GM18951 (cell line): ENCODE measurements around the gene GTPBP4.

Experiments used
- POLR2A ChIP-seq: IDR thresholded peaks from 4 replicates; pipeline ENCODE4 v1.6.1; 2011; ENCODE audit warnings: mild to moderate bottlenecking; ENCODE audit not compliant: insufficient read length, insufficient read depth; ENCODE audit errors: extremely low read depth
- in situ Hi-C: fragments of 300-500 bp; cut with MboI; formaldehyde crosslinking; loops from one replicate; pipeline ENCODE4 v1.12.0; 2022; ENCODE audit warnings: low sequenced_read_pairs, mixed read lengths, inconsistent platforms; ENCODE audit not compliant: unreplicated experiment

GTPBP4 gene

DNA sequence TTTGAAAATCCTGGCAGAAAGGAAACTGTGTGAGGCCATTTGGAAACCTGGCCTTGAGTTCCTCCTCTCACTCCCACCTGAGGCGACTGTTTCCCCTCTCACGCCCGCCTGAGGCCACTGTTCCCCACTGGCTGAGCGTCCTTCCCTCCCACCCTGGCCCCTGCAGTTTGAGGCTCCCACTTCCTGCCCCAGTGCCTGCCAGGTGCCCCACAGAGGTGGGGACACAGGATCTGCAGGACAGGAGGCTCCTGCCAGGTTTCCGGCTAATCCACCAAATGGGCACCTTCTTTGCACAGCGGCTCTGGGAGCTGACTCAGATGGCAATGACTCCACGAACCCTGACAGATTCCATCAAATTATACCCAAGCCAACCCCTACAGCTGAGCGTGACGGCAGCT lies 32.4 kb upstream of the GTPBP4 start:
- in situ Hi-C loops = no loop called here
- no peak for TF ChIP-seq POLR2A

DNA sequence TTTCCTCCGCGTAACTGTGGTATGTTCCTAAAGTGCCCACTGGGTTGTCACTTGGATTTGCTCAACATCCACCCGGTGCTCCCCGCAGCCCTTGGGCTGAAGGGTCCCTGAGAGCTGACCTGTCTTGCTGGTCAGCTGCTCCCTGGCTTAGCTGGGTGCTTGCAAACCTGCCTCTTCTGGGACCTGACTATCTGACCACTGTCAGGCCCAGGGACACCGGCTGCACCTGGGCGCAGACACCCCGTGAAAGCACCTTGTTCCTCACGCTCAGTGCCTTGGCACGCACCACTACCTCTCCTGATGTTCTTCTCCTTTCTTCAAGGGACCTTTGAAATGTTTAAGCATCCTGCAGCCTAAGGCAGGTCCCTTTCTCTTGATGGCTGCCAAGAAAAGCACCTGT lies 30.1 kb upstream of the GTPBP4 start:
- in situ Hi-C loops = no loop called here

DNA sequence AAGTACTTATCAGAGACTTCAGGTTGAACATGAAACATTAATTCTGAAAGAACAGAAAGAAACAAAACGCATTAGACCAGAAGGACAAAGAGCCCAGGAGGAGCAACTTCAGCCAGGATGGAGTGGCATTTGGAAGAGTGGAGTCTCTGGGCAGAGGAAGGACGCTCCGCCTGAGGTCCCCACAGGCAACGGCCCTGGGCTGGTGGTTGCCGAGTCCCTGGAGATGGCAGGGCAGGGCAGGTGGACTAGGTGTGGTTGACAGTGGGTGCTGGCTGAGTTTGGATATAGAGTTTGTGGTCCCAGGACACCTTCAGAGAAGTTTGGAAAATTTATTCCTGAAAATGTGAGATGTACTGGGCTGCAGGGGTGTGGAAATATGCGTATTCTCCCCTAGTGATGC lies 29.4 kb upstream of the GTPBP4 start:
- TF ChIP-seq POLR2A = no peak

More for the DNA sequence above, 30.1 kb upstream of the GTPBP4 start:
- no peak for TF ChIP-seq POLR2A

DNA sequence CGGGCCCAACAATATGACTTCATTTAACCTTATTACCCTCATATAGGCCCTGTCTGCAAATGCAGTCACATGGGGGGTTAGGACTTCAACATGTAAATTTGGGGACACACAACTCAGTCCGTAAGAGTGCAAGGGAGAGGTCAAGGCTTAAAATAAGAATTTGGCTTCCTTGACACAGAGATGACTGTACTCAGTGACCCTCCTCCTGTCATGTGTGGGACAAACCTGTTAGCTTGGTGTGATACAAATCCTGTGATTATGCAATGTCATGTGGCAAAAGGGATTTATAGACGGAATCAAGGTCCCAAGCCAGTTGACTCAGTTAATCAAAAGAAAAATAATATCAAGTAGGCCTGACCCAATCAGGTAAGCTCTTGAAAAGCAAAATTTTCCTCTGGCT lies 25.9 kb upstream of the GTPBP4 start:
- TF ChIP-seq POLR2A = no peak
- in situ Hi-C loops = no loop called here

More for the DNA sequence above, 29.4 kb upstream of the GTPBP4 start:
- in situ Hi-C loops = no loop called here

DNA sequence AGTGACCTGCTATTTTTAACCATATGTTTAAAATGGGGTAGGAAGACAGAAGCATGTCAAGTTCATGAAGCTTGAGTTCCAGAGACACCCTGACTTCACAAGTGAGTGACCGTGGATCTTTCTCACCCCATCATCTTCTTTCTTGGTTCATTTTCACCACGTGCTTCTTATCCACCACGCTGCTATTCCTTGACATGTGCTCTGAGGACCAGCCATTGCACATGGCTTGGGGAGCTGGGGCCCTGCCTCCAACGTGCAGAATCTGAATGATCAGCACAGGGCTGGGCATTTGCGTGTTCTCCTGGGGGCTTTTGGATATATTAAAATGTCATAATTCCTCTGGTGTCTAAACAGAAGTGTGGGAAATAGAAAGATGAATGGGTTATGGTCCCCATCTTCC lies 25.0 kb upstream of the GTPBP4 start:
- TF ChIP-seq POLR2A = no peak
- in situ Hi-C loops = no loop called here

DNA sequence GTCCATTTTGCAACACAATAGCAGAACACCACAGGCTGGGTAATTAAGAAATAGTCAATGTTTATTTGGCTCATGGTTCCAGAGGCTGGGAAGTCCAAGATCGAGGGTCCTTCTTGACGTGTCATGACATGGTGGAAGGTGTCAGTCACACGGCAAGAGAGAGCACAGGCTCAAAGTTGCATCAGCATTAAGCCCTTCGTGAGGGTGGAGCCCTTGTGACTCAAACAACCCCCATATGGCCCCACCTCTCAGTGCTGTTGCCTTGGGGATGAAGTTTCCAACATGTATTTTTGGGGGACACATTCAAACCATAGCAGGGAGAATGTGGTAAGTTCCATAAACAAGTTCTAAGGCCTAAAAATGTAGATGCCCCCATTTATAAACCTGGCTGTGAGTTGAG lies 24.6 kb upstream of the GTPBP4 start:
- no peak for TF ChIP-seq POLR2A
- in situ Hi-C loops = no loop called here

DNA sequence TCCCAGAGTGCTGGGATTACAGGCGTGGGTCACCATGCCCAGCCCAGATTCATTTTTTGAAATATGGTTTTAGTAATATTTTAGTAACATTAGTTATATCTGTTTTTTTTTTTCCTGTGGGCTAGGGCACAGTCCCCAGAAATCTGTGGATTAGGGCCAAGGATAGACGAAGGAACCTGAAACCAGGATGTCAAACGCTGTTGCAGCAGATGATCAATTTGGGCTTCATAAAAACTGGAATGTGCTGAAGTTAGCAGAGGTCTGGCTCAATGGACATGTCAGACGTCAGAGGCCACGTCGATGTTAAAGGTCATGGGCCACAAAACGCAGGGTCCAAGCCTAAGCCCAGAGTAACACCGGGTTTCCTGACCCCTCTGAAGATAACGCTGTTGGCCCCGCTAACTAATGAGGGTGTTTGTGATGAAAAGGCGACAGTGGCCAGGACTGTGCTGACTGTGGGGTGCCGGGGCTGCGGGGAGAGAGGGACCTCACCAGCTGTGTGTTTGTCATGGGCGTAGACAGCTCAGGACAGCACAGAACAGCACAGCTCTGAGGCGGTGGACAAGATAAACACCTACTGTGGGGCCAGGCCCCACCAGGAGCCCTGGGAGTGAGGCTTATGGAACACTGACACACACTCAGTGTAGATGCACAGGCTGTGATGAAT lies 23.8 kb upstream of the GTPBP4 start:
- no peak for TF ChIP-seq POLR2A

DNA sequence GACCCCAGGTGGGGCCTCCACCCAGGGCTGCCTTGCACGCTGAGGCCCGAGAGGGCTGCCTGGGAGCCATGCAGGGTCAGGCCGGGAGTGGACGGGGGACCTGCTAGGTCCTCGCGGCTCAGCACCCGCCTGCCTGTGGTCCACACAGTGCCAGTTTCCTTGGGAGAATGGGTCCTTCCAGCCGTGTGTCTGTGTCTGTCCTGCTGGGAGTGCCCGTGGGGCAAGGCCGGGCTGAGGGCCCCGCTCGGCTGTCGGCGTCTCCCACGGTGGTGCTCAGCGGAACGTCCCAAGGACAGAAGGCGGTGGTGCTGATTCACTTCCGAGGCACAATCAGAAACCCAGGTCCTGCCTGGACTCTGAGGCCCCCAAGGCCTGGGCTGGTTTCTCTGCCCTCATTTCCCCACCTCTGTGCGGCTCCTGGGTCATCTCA lies 23.2 kb upstream of the GTPBP4 start:
- no peak for TF ChIP-seq POLR2A
- in situ Hi-C loops = no loop called here

More for the DNA sequence above, 23.8 kb upstream of the GTPBP4 start:
- in situ Hi-C loops = no loop called here

DNA sequence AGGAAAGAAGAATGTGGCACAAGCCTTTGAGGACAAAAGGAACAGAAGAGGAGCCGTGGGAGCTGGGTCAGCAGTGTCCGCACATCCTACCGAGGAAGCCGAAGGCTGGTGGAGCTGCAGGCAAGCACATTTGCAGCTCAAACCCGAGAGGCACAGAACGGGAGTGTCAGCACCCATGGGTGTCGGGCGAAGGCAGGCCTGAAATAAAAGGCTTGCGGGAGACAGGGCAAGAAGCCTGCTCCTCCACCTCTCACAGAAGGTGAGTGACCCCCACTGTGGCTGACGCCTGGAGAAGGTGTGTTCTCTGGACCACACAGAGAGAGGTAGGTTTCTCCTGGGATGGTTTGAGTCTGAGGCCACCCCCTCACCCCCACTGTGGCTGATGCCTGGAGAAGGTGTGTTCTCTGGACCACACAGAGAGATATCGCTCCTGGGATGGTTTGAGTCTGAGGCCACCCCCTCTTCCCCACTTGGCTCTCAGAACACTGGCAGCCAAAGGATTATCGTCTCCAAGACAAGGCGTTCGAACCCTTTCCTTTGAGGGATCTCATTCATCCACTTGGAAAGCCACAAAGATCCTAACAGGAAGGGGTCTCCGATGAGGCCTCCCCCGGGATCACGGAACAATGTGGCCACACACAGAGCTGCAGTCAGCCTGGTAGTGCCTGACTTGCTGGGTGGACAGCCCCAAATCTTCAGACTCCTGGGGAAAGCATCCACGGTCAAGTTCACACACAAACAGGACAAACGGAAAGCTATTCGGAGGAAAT lies 21.6 kb upstream of the GTPBP4 start:
- TF ChIP-seq POLR2A = no peak
- in situ Hi-C loops = no loop called here

DNA sequence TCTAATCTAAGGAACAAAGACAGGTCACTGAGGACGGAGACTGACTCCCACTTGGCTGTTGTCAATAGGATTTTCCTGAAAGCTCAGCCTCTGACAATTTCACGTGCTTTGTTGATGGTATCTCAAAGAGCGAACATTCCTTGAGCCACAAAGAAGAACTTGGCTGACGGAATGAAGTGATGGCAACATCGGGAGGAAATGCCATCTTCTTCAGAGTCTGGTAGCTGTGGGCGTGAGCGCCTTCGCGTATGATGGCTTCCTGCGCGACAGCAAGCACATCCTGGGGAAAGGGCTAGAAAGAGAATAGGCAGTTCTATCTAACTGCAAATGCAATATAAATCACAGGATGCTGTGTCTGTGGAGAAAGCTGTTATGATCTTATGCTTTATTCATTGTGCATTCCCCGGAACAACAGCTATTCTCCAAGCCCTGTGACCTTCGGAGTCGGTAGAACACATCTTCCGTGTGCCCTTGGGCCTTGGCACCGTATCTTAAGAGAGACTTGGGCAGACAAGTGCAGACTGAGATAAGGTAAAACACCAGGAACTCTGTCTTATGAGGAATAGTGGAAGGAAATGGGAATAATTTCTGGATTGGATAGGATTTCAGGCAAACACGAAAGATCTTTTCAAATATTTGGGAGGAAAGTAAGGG lies 19.6 kb upstream of the GTPBP4 start:
- in situ Hi-C loops = no loop called here
- TF ChIP-seq POLR2A = no peak

DNA sequence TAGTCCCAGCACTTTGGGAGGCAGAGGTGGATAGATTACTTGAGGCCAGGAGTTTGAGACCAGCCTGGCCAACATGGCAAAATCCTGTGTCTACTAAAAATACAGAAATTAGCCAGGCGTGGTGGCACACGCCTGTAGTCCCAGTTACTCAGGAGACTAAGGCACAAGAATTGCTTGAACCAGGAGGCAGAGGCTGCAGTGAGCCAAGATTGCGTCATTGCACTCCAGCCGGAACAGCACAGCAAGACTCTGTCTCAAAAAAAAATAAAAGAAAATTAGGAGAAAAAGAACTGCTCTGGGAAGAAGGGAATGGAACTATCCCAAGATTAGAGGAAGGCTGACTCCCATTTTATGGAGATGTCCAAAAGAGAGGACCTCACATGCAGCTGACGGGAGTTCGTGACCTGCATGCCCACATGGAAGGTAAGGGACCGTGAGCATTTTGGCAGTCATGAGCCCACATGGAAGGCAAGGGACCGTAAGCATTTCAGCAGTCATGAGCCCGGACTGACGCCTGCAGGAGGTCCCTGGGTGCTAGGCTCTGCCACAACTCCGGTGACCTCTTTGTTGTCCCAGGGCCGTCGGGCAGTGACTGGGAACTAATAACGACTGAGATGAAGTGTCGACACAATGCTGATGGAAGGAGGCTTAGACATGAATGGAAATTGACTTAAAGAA lies 18.6 kb upstream of the GTPBP4 start:
- no peak for TF ChIP-seq POLR2A
- in situ Hi-C loops = no loop called here

DNA sequence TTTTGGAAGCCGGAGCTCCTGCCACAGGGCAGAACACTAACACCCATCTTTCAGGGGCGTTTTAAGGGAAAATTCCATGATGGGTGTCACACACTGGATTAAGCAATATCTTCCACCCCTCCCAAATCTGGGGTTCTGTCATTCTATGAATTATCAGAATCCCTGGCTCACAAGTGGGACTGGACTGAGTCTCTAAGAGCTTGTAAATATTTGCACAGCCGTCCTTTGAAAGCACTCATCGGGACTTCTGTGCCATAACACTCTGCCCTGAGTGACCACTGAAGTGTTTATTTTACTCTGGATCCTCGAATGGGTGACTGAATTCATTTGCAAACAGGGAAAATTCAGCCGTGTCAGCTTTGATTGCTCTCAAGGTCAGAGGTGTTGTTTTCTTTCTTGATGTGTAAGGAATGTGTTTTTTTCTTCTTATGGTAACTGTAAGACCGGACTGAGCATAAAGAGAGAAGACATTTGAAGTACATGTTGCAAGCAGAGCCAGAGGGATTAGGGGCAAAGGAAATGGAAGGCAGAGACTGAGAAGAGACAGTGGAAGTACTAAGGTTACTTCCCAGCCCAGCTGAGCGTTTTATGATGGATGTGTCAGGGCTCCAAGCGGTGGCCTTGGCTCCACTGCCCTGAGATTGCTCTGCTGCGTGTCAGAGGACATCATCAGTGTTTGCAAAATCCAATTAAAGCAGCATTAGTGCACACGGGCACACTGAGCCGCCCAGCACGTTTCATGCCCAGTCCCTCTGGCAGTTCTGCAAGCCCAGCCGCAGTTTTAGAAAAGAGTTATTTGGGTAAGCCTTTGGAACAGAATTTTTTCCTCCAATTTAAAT lies 17.7 kb upstream of the GTPBP4 start:
- no peak for TF ChIP-seq POLR2A
- in situ Hi-C loops = no loop called here

DNA sequence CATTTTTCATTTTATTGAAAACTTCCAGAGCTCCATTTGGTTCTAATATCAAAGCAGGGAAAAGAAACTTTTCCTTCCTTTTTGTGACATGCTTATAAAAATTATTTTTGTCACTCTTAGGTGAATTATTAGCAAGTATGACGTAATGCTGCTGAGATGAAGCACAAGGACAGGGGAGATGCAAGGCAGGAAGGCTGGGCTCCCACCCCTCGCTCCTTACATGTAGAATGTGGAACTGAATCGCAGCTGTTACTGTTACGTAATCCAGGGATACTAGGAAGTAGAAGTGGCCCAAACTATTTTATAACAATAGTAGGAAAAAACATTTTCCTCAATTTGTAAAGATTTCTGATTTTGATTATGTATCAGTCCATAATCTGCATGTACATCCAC lies 17.1 kb upstream of the GTPBP4 start:
- no peak for TF ChIP-seq POLR2A
- in situ Hi-C loops = no loop called here

DNA sequence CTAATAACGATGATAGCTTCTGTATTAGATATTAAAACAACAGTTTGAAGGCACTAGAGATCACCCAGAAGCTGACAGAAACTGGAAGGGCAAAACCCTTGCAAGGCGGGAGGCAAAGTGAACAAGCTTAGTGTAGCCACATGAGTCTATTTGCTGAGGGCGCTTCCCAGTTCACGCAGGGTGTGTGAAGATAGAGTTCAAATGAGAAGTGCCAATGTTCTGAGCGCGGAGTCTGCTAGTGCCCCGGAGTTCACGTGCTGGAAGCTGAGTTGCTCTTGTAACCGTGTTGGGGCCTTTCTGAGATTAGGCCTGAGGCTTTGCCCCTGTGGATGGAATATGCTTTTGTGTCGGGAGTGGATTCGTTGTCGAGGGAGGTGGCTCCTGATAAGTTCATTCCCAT lies 16.6 kb upstream of the GTPBP4 start:
- in situ Hi-C loops = no loop called here
- no peak for TF ChIP-seq POLR2A
